ENCODE measurements around the gene CCNQ.

The CCNQ gene

GRCh38 chrX:153593811-153594500 is 5.0 kb downstream of the CCNQ start:
- no peak for DNase-seq

DNA sequence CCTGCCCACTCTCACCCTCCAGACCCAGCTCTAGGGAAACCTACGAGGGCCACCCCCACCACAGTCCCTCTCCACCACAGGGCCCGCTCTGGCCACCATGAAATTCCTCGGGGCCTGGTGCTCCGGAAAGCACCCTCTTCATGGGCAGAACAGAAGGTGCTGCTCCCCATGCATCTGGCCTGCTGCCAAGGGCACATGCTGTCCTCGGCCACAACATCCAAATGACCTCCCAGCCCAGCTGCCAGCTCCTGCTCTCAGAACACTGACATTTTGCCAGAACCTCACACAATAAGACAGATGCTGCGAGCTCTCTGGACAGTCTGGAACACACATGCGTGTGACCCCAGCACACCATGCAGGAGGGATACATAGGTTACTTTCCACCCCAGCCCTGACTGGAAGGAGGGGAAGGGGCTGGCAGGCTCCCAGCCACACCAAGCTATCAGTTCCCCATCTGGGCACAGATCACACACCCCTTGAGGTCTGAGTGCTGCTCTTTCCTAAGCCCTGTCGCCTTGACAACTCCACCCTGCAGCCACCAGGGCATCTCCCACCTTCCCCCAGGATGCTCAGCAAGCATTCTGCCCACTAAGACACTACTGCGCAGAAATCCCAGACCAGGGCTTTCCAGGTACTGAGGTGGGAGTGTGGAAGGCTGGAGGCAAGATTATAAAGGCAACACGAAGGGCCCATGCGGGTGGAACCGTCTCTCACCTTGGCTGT is 5.8 kb downstream of the CCNQ start:
- DNase-seq, result no peak

DNA sequence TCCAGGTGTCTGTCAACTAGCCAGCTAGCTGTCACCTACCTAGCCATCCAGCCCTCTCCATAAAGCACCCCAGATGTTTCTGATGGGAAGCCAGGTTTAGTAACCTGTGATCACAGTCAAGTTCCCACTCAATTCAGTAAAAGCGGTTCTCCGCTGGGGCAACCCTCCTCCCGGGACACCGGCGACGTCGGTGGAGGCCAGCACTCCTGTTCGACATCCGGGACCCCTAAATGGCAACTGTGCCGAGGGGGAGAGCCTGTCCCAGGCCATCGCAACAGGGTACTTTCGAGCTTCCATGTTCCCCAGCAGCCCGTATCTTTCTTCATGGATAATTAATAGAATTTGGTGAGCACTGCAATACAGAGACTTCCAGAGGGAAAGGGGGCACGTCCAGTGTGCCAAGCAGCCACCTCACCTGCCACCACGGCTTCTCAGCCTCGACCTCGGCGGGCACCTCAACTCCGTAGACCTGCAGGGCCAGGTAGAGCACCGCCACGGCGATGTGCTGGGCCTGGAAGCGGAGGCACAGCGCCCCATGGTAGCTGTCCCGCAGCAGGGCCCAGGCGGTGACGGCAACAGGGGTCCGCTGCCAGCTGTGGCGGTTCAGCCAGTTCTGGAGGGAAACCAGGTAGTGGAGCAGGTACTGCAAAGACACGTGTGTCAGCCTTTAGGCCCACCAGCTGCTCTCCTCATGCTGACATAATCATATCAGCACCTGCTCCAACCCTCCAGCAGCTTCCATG is 6.7 kb downstream of the CCNQ start:
- no peak for DNase-seq

- no peak for DNase-seq
These were observed 7.7 kb downstream of the CCNQ start for GRCh38 chrX:153590961-153591956.

DNA sequence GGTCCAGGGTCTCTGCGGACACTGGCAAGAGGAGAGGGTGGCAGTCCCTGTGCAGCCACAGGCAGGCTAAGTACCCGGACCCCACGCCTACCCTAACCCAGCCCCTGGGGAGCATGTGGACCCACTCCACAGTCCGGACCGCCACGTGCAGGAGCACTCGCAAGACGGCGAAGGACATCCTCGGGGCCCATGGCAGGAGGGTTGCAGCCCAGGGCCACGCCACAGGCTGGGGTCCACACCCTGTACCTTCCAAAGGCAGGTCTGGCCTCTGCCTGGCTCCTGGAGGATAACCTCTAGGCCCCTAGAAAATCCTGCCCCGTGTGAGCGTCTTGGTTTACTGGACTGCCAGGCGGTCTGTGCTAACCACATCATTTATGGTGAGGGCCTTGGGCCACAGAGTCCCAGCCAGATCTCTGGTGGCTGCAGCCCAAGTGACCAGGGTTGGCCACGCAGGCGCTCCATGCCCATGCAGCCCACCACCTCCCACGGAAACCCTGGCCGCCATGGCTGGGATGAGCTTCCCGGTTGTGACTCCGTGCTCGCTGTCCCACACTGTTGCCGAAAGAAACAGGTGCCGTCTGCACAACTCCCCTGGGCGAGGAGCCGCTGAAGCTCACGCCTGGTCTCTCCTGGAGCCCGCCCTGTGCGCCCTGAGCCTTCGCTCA is 10.0 kb downstream of the CCNQ start:
- no peak for DNase-seq

- no peak for DNase-seq
These were observed 10.7 kb downstream of the CCNQ start for GRCh38 chrX:153588021-153588781.

- no peak for DNase-seq
These were observed 11.6 kb downstream of the CCNQ start for GRCh38 chrX:153587342-153587741.

- DNase-seq, result no peak
These were observed 13.1 kb downstream of the CCNQ start for GRCh38 chrX:153585827-153586226.

DNA sequence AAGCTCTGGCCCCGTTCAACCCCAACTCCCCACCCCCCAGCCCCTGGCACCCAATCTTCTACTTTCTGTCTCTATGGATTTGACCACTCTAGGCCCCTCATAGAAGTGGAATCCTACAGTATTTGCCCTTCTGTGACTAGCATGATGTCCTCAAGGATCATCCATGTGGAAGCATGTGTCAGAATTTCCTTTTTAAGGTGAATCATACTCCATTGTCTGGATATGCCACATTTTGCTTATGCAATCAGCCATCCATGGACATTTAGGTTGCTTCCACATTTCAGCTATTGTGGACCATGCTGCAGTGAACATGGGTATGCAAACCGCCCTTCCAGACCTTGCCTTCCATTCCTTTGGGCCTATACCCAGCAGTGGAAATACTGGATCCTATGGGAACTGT is 15.5 kb downstream of the CCNQ start:
- no peak for DNase-seq

DNA sequence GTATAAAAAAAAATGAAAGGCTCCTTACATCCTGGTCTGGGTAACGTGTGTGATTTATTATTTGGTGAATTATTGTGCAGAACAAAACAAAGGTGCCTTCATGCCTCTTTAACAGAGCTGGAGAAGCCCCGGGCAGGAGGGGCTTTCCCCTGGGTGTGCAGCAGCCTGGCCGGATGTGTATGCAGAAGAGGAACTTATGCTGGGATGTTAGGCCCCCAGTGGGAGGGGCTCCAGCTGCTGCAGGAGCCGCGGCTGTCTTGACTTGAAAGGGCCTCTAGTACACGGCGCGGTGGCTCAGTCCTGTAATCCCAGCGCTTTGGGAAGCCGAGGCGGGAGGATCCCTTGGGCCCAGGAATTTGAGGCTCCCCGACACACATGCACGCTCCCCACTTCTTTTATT is 16.0 kb downstream of the CCNQ start:
- peak; percentile 67 for DNase-seq

DNA sequence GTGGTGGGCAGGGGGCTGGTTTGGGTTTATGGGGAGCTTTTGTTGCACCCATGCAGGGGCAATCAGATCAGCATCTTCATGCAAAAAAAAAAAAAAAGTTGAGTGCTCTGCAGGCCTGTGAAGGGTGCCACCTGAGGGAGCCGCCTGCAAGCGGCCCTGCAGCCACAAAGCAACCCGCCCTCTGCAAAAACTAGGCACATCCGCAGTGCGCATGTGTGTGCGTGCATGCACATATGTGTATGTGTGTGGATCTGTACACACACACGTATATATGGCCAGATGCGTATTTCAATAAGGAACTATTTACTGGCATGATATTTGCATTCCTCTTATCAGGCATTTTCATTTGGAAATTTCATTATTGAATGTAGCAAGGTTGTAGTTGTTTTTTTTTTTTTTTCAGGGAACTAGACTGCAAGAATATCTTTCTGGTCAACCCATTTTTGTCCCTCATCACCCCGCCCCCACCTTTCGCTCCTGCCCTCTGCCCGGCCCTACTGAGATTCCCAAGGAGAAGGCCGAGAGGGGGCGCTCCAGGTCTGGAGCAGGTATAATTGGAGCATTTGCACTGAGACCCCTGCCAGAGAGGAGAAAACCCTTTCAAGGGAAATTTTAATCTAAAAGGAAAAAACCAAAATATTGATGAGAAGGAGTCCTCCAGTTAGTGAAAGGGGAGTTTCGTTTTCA is 18.1 kb downstream of the CCNQ start:
- no peak for DNase-seq

DNA sequence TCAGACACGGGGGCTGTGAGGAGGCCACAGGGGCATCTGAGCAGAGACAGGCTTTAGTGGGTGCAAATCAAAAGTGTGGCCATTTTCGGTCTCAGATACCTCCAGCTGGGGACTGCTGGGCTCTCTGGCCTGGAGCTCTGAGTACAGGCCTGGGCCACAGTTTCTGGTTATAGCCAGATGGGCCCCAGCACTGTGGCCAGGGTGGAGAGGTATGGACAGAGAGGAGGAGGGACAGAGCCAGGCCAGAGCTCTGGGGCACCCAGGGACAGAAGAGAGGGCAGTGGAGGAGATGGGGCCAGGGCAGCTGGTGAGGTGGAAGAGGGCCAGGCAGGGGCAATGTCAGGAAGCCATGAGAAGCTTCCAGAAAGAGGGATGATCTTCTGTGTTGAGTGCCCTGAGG is 20.1 kb downstream of the CCNQ start:
- no peak for DNase-seq

DNA sequence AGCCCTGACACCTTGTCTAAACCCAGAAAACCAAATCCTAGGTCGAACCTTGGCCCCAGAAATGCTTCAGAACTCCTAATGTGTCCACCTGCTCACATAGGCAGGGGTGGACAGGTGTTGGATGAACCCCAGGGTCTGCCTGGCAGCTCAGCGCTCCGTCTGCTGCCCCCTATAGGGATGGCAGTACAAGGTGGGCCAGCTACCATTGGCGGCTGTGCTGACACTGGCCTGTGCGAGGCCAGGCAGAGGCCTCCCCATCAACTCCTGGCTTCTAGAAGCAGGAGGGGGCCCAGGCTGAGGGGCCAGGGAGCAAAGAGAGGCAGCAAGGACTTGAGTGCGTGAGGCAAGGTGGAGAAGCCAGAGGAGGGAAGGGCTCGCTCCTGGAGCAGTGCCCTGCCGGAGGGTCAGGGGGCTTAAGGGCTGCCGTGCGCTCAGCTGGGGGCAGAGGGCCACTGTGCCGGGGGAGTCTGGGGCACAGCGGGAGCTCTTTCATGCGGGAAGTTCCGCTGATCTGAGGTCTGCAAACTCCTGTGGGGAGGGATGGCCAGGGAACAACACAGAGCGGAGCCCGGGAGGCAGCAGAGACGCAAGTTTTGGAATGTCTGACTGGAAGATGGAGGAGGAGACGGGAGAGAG is 20.6 kb downstream of the CCNQ start:
- DNase-seq, result no peak

DNA sequence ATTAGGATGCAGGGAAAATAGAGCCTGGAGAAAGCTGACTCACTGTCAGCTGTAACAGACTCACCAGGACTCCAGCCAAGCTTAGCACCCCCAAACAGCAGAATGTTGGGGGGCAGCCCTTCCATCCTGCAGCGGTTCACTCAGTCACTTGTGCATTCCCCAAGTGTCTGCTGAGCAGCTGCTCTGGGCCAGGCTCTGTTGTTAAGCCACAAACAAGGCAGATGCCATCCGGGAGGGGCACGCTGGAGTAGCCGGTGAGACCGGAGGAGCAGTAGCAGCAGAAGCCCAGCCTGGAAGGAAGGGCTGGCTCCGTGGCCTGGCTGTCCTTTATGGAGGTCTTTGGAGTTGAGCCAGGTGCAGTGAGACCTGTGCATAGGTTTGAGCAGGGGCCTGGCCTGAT is 22.0 kb downstream of the CCNQ start:
- DNase-seq, result no peak

- DNase-seq, result no peak
These were observed 22.6 kb downstream of the CCNQ start for GRCh38 chrX:153576239-153576870.

- DNase-seq, result no peak
These were observed 25.0 kb downstream of the CCNQ start for GRCh38 chrX:153573984-153574383.

- DNase-seq, result no peak
These were observed 26.3 kb downstream of the CCNQ start for GRCh38 chrX:153572601-153573000.

GRCh38 chrX:153571534-153571908 is 27.4 kb downstream of the CCNQ start:
- no peak for DNase-seq

DNA sequence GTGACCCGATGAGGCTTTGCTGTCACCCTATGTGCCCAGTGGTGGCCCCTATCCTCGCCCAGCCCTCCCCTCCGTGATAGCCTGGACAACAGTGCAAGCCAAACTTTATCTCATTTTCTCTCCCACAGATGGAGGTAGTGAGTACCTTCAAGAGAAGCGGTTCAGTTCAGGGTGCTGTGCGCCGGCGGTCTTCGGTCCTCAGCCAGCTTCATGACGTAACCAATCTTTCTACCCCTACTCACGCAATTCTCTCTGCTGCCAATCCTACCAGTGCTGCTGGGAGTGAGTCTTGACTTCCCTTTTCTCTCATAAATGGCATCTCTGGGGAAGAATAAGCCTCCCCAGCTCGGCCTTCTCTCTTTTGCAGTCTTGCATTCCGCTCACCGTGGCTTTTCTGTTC is 29.5 kb downstream of the CCNQ start:
- DNase-seq, result no peak

Measured in stimulated activated CD8-positive, alpha-beta memory T cell treated with anti-CD3 and anti-CD28 coated beads, Interleukin-4, amount 100 ng/mL, for 48 hours (primary cell).